Astrocyte (in vitro differentiated cells and primary cell): ENCODE results near the gene PIH1D1. TPM values are rescaled to one million over a fixed set of nuclear protein-coding genes. Genes with fewer than 3 reads are reported as not detected.

Experiments
- DNase-seq: peaks from one replicate; pipeline ENCODE4 v3.0.0-alpha.2; 2010; ENCODE audit warnings: low read depth
- FAIRE-seq: peaks from 2 replicates; lab custom pipeline; 2011; peaks lifted over from hg19 to GRCh38; lab: Jason Lieb, UNC
- H2AFZ ChIP-seq: 2 replicates; pipeline ENCODE4 v1.6.0; 2012; ENCODE audit warnings: low read depth, low read length, inconsistent platforms
- H3K27ac ChIP-seq: 2 replicates; pipeline ENCODE4 v1.5.1; 2011; ENCODE audit warnings: low read depth, low read length, inconsistent platforms
- H3K27me3 ChIP-seq: 2 replicates; pipeline ENCODE4 v1.6.0; 2011; ENCODE audit warnings: low read length, inconsistent platforms; ENCODE audit not compliant: insufficient read depth
- H3K36me3 ChIP-seq: 2 replicates; pipeline ENCODE4 v1.5.1; 2011; ENCODE audit warnings: low read length, inconsistent platforms; ENCODE audit not compliant: insufficient read depth
- H3K4me1 ChIP-seq: 2 replicates; pipeline ENCODE4 v1.5.1; 2011; ENCODE audit warnings: low read length, inconsistent platforms; ENCODE audit not compliant: insufficient read depth
- H3K4me2 ChIP-seq: 2 replicates; pipeline ENCODE4 v1.6.0; 2012; ENCODE audit warnings: low read length, inconsistent platforms
- H3K4me3 ChIP-seq: 2 replicates; pipeline ENCODE4 v1.5.1; 2011; ENCODE audit warnings: low read depth, mild to moderate bottlenecking, low read length, inconsistent platforms; ENCODE audit not compliant: insufficient read depth
- H3K79me2 ChIP-seq: 2 replicates; pipeline ENCODE4 v1.6.0; 2012; ENCODE audit warnings: mild to moderate bottlenecking, low read length, inconsistent platforms; ENCODE audit not compliant: insufficient read depth
- H3K9ac ChIP-seq: 2 replicates; pipeline ENCODE4 v1.6.0; 2012; ENCODE audit warnings: mild to moderate bottlenecking, low read length, inconsistent platforms
- H3K9me3 ChIP-seq: 2 replicates; pipeline ENCODE4 v1.5.1; 2012; ENCODE audit warnings: low read depth, mild to moderate bottlenecking, low read length, inconsistent platforms; ENCODE audit not compliant: insufficient read depth
- H4K20me1 ChIP-seq: 2 replicates; pipeline ENCODE4 v1.6.0; 2012; ENCODE audit warnings: low read length, inconsistent platforms; ENCODE audit not compliant: insufficient read depth
- H3K27ac Mint-ChIP-seq: one replicate; pipeline ENCODE4 v1.8.0; 2021; ENCODE audit warnings: mild to moderate bottlenecking, mixed read lengths; ENCODE audit not compliant: unreplicated experiment
- H3K27me3 Mint-ChIP-seq: one replicate; pipeline ENCODE4 v1.8.0; 2021; ENCODE audit warnings: low read depth, mixed read lengths; ENCODE audit not compliant: unreplicated experiment
- H3K36me3 Mint-ChIP-seq: one replicate; pipeline ENCODE4 v1.8.0; 2021; ENCODE audit warnings: low read depth, mixed read lengths; ENCODE audit not compliant: unreplicated experiment
- H3K4me1 Mint-ChIP-seq: one replicate; pipeline ENCODE4 v1.8.0; 2021; ENCODE audit warnings: low read depth, mixed read lengths; ENCODE audit not compliant: unreplicated experiment
- H3K4me3 Mint-ChIP-seq: one replicate; pipeline ENCODE4 v1.8.0; 2021; ENCODE audit warnings: mild to moderate bottlenecking, moderate library complexity, mixed read lengths; ENCODE audit not compliant: unreplicated experiment
- H3K9me3 Mint-ChIP-seq: one replicate; pipeline ENCODE4 v1.8.0; 2021; ENCODE audit warnings: mild to moderate bottlenecking, mixed read lengths; ENCODE audit not compliant: unreplicated experiment
- CTCF ChIP-seq: IDR thresholded peaks from 2 replicates; pipeline ENCODE4 v1.5.1; 2011; ENCODE audit warnings: low read depth, mild to moderate bottlenecking, inconsistent platforms, low read length, moderate library complexity; ENCODE audit not compliant: insufficient read depth
- EZH2 ChIP-seq: IDR thresholded peaks from 2 replicates; pipeline ENCODE4 v1.6.1; 2012; ENCODE audit warnings: mild to moderate bottlenecking, low read length, inconsistent platforms; ENCODE audit not compliant: insufficient read depth
- total RNA-seq: library from RNA; stranded (reverse); gene quantifications from 2 replicates; pipeline ENCODE4 v1.2.1, GENCODE V29; 2021

PIH1D1 gene
- total RNA-seq, 1 donor from 2014 or later, result 61.3 TPM

- no peaks in the 10 kb centered on the region for H3K79me2 ChIP-seq
- Mint-ChIP-seq H3K27ac (no peak overlapping the region), H3K4me3 (no peak overlapping the region), H3K9me3 (peaks cover 3% of the 10 kb centered on the region), H3K27me3 (peaks cover 90% of the 10 kb centered on the region), H3K36me3 (peaks cover 3% of the 10 kb centered on the region), H3K4me1 (peaks cover 5% of the 10 kb centered on the region)
- H3K27ac ChIP-seq, result no peak overlapping the region
- peak overlapping the region; percentile 62 for H3K4me2 ChIP-seq
- H2AFZ ChIP-seq, result no peak overlapping the region
- no peaks in the 10 kb centered on the region for H3K36me3 ChIP-seq
- peaks cover 4% of the 10 kb centered on the region for H3K4me1 ChIP-seq
- FAIRE-seq, result no peak
- DNase-seq, result no peak
- H3K27me3 ChIP-seq, result peaks cover 93% of the 10 kb centered on the region
- H3K4me3 ChIP-seq, result no peak overlapping the region
- H3K9me3 ChIP-seq, result no peaks in the 10 kb centered on the region
- H4K20me1 ChIP-seq, result peaks cover 7% of the 10 kb centered on the region
- H3K9ac ChIP-seq, result no peak overlapping the region
- TF ChIP-seq EZH2 (no peak), CTCF (no peak)
These were observed 27.7 kb downstream of the PIH1D1 start for GRCh38 chr19:49423985-49424303.

GRCh38 chr19:49423071-49423984, 28.3 kb downstream of the PIH1D1 start, which contains the start of gene PTH2:
TSS of gene PTH2 (minus strand) at chr19:49423441. CDS start at chr19:49423339, 102 bp downstream.
- H3K27me3 ChIP-seq, result peaks cover 94% of the 10 kb centered on the region
- H3K79me2 ChIP-seq, result no peaks in the 10 kb centered on the region
- H3K27ac ChIP-seq, result no peak within 1 kb of the TSS
- DNase-seq (no peak), FAIRE-seq (no peak)
- peak within 1 kb of the TSS; percentile 62 for H3K4me2 ChIP-seq
- no peak within 1 kb of the TSS for H3K4me3 ChIP-seq
- no peak for TF ChIP-seq CTCF
- TF ChIP-seq EZH2, result peak; percentile 69
- no peak within 1 kb of the TSS for H3K9ac ChIP-seq
- Mint-ChIP-seq H3K9me3 (peaks cover 3% of the 10 kb centered on the region), H3K4me3 (peak within 1 kb of the TSS; percentile 72), H3K4me1 (peaks cover 5% of the 10 kb centered on the region), H3K27ac (peak within 1 kb of the TSS; percentile 30), H3K27me3 (peaks cover 90% of the 10 kb centered on the region), H3K36me3 (peaks cover 3% of the 10 kb centered on the region)
- H3K9me3 ChIP-seq, result no peaks in the 10 kb centered on the region
- H3K36me3 ChIP-seq, result no peaks in the 10 kb centered on the region
- H2AFZ ChIP-seq, result peak within 1 kb of the TSS; percentile 35
- H4K20me1 ChIP-seq, result peaks cover 7% of the 10 kb centered on the region
- H3K4me1 ChIP-seq, result peaks cover 4% of the 10 kb centered on the region
